Keratinocyte (primary cell): ENCODE measurements around the gene BRINP1. TPM values are rescaled to one million over a fixed set of nuclear protein-coding genes. Genes with fewer than 3 reads are reported as not detected.

ENCODE experiments used
- DNase-seq: peaks from one replicate; pipeline ENCODE4 v3.0.0-alpha.2; 2011; ENCODE audit warnings: low read depth, missing footprints, low spot score
- FAIRE-seq: peaks from 2 replicates; lab custom pipeline; 2011; peaks lifted over from hg19 to GRCh38; lab: Jason Lieb, UNC
- H2AFZ ChIP-seq: 2 replicates; pipeline ENCODE4 v1.6.0; 2012; ENCODE audit warnings: low read length, control low read depth, inconsistent platforms; ENCODE audit not compliant: control insufficient read depth
- H3K27ac ChIP-seq: 2 replicates; pipeline ENCODE4 v1.5.1; 2011; ENCODE audit warnings: low read length; ENCODE audit not compliant: control insufficient read depth, insufficient read depth
- H3K27me3 ChIP-seq: 3 replicates; pipeline ENCODE4 v1.6.0; 2011; ENCODE audit warnings: low read length; ENCODE audit not compliant: control insufficient read depth, insufficient read depth; ENCODE audit errors: extremely low read depth
- H3K36me3 ChIP-seq, 2 experiments: 2 replicates in 1 of 2; 3 replicates in 1 of 2; pipeline ENCODE4 v1.5.1; 2011; ENCODE audit warnings: low read length in 2 of 2, mild to moderate bottlenecking in 1 of 2; ENCODE audit not compliant: control insufficient read depth in 2 of 2, insufficient read depth in 2 of 2; ENCODE audit errors: extremely low read depth in 1 of 2
- H3K4me1 ChIP-seq: 3 replicates; pipeline ENCODE4 v1.5.1; 2011; ENCODE audit warnings: low read length; ENCODE audit not compliant: control insufficient read depth, insufficient read depth; ENCODE audit errors: extremely low read depth
- H3K4me2 ChIP-seq: 3 replicates; pipeline ENCODE4 v1.6.0; 2011; ENCODE audit warnings: low read depth, low read length; ENCODE audit not compliant: control insufficient read depth, insufficient read depth; ENCODE audit errors: extremely low read depth
- H3K4me3 ChIP-seq, 3 experiments: fragments of 200-600 bp in 1 of 3; sonication (generic) in 1 of 3; 2 replicates in 2 of 3; 3 replicates in 1 of 3; pipeline ENCODE4 v1.5.1; 2011 to 2016; ENCODE audit warnings: low read length in 3 of 3, mild to moderate bottlenecking in 3 of 3, control low read depth in 2 of 3, inconsistent platforms in 1 of 3, low read depth in 1 of 3, mixed read lengths in 1 of 3, mixed run types in 1 of 3, moderate library complexity in 1 of 3; ENCODE audit not compliant: control insufficient read depth in 2 of 3, insufficient read depth in 2 of 3; ENCODE audit errors: extremely low read depth in 1 of 3
- H3K79me2 ChIP-seq: 2 replicates; pipeline ENCODE4 v1.6.0; 2012; ENCODE audit warnings: low read length; ENCODE audit not compliant: control insufficient read depth, insufficient read depth
- H3K9ac ChIP-seq: 3 replicates; pipeline ENCODE4 v1.6.0; 2011; ENCODE audit warnings: low read length; ENCODE audit not compliant: control insufficient read depth, insufficient read depth; ENCODE audit errors: extremely low read depth
- H3K9me1 ChIP-seq: 3 replicates; pipeline ENCODE4 v1.6.0; 2011; ENCODE audit warnings: low read length; ENCODE audit not compliant: control insufficient read depth, insufficient read depth; ENCODE audit errors: extremely low read depth
- H3K9me3 ChIP-seq: 2 replicates; pipeline ENCODE4 v1.5.1; 2012; ENCODE audit warnings: low read depth, low read length; ENCODE audit not compliant: control insufficient read depth
- H4K20me1 ChIP-seq: 3 replicates; pipeline ENCODE4 v1.6.0; 2011; ENCODE audit warnings: low read length; ENCODE audit not compliant: control insufficient read depth, insufficient read depth; ENCODE audit errors: extremely low read depth
- EZH2 ChIP-seq: IDR thresholded peaks from one replicate; pipeline ENCODE4 v1.6.1; 2012; ENCODE audit warnings: inconsistent platforms, mild to moderate bottlenecking, low read length, moderate library complexity
- dilution Hi-C: fragments of 300-500 bp; cut with MboI; formaldehyde crosslinking; loops from one replicate; pipeline ENCODE4 v1.7.0; 2020; ENCODE audit warnings: low sequenced_read_pairs; ENCODE audit not compliant: extremely low pct_ligation_motif_present
- polyA minus RNA-seq, 3 experiments: library from RNA; depleted of rRNA, polyadenylated mRNA; stranded (reverse); fragments of >200 nt; gene quantifications; 1 replicate in 1 of 3; 2 replicates in 1 of 3; 3 replicates in 1 of 3; pipeline ENCODE4 v1.2.3, GENCODE V29; 2011
- polyA plus RNA-seq, 5 experiments: library from polyadenylated mRNA; depleted of rRNA in 3 of 5; stranded (reverse) in 3 of 5; stranded (forward) in 1 of 5; unstranded in 1 of 5; fragments of >200 nt; gene quantifications; 1 replicate in 1 of 5; 2 replicates in 3 of 5; 3 replicates in 1 of 5; pipeline versions ENCODE4 v1.2.1 to v1.2.3, GENCODE V29; 2011 to 2012; ENCODE audit warnings: missing spikeins in 2 of 5, low read depth in 1 of 5, low replicate concordance in 1 of 5
- TF ChIP-seq, protein P1 (sequence below), 3 experiments: IDR thresholded peaks in 1 of 3; conservative IDR thresholded peaks in 1 of 3; optimal IDR thresholded peaks in 1 of 3; 2 replicates in 2 of 3; 3 replicates in 1 of 3; pipeline versions ENCODE3 to v1.5.1; 2011; ENCODE audit warnings: low read length in 3 of 3, mild to moderate bottlenecking in 3 of 3, moderate library complexity in 2 of 3, control low read depth in 1 of 3, inconsistent platforms in 1 of 3; ENCODE audit not compliant: insufficient read depth in 2 of 3; ENCODE audit errors: extremely low read depth in 1 of 3

The BRINP1 gene, protein sequence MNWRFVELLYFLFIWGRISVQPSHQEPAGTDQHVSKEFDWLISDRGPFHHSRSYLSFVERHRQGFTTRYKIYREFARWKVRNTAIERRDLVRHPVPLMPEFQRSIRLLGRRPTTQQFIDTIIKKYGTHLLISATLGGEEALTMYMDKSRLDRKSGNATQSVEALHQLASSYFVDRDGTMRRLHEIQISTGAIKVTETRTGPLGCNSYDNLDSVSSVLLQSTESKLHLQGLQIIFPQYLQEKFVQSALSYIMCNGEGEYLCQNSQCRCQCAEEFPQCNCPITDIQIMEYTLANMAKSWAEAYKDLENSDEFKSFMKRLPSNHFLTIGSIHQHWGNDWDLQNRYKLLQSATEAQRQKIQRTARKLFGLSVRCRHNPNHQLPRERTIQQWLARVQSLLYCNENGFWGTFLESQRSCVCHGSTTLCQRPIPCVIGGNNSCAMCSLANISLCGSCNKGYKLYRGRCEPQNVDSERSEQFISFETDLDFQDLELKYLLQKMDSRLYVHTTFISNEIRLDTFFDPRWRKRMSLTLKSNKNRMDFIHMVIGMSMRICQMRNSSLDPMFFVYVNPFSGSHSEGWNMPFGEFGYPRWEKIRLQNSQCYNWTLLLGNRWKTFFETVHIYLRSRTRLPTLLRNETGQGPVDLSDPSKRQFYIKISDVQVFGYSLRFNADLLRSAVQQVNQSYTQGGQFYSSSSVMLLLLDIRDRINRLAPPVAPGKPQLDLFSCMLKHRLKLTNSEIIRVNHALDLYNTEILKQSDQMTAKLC
- polyA plus RNA-seq, result 0.52 to 2.5 TPM (median 0.63 TPM) in 3 replicates
- polyA plus RNA-seq (2011; ENCODE audit: low read depth), result not detected
- 1.6 and 2.2 TPM in 2 replicates for polyA plus RNA-seq (2011; cell fraction: cytosol; rRNA removed)
- 3.4 and 5.5 TPM in 2 replicates for polyA plus RNA-seq (2011; cell fraction: nucleus; rRNA removed)
- 0.17 and 0.33 TPM in 2 replicates for polyA plus RNA-seq (2012; ENCODE audit: low replicate concordance)
- polyA minus RNA-seq, result 0.92 to 3.9 TPM (median 1.8 TPM) in 3 replicates
- polyA minus RNA-seq (2011; cell fraction: cytosol; rRNA and poly(A)+ RNA removed), result 2.7 TPM
- 3.8 and 8.1 TPM in 2 replicates for polyA minus RNA-seq (2011; cell fraction: nucleus; rRNA and poly(A)+ RNA removed)

DNA sequence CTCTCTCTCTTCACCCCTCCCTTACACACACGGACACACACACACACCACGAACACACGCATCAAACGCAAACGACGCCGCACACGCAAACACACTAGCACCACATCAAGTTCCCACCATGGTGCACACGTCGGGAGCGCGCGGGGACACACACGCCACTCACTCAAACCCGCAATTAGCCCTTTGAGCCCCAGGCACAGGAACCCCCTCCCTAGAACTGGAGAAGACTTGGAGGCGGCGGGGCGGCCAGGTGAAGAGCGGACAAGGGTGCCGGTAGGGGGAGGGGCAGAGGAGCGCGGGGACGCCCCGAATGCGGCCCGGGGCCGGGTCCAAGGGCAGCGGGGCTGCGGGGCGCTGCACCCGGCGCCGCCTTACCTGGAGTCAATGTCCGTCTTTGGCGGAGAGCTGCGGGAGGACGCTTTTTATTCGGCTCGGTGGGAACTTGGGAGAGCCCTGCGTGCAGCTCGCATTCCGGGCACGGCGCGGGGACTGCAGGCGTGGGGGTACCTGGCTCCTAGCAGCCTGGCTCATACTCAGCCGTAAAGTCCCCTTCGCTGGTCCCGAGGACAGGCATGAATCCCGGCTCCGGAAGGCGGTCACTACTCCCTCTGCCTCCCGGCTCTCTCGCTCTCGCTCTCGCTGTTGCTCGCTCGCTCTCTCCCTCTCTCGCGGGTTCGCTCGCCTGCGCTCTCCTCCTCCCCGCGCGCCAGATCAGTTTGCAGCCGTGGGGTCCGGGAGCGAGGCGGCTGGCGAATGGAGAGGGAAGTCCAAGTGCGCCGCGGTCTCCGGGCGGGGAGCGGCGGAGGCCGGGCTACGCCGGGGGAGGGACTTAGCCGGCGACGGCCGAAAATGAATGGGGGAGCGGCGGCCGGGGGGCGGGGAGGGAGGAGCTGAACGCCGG lies at the start of gene BRINP1:
BRINP1 (minus strand) TSS at position 755 of the 901 bp plus-strand sequence. CDS start 56,080 bp downstream, outside the sequence.
- H3K27ac ChIP-seq, result no peak within 1 kb of the TSS
- TF ChIP-seq, protein P1, sequence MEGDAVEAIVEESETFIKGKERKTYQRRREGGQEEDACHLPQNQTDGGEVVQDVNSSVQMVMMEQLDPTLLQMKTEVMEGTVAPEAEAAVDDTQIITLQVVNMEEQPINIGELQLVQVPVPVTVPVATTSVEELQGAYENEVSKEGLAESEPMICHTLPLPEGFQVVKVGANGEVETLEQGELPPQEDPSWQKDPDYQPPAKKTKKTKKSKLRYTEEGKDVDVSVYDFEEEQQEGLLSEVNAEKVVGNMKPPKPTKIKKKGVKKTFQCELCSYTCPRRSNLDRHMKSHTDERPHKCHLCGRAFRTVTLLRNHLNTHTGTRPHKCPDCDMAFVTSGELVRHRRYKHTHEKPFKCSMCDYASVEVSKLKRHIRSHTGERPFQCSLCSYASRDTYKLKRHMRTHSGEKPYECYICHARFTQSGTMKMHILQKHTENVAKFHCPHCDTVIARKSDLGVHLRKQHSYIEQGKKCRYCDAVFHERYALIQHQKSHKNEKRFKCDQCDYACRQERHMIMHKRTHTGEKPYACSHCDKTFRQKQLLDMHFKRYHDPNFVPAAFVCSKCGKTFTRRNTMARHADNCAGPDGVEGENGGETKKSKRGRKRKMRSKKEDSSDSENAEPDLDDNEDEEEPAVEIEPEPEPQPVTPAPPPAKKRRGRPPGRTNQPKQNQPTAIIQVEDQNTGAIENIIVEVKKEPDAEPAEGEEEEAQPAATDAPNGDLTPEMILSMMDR (optimal IDR thresholded peaks at IDR 0.05 in 1 of 3, IDR thresholded peaks at IDR 0.05 in 1 of 3, conservative IDR thresholded peaks at IDR 0.05 in 1 of 3; ENCODE audit: extremely low read depth in 1 of 3, insufficient read depth in 2 of 3, low read length in 3 of 3), result no peak
- TF ChIP-seq EZH2, result no peak
- peaks cover 39% of the 10 kb centered on the region for H3K27me3 ChIP-seq
- no peaks in the 10 kb centered on the region for H3K9me3 ChIP-seq
- H2AFZ ChIP-seq, result peak within 1 kb of the TSS; percentile 33
- H3K9ac ChIP-seq, result no peak within 1 kb of the TSS
- H3K79me2 ChIP-seq, result no peaks in the 10 kb centered on the region
- dilution Hi-C loops, result no loop called here
- no peaks in the 10 kb centered on the region for H3K36me3 ChIP-seq
- FAIRE-seq, result no peak
- peak within 1 kb of the TSS; percentile 32 to 45 (median 43) for H3K4me3 ChIP-seq
- DNase-seq, result no peak
- peak within 1 kb of the TSS; percentile 69 for H3K4me2 ChIP-seq
- H4K20me1 ChIP-seq, result no peaks in the 10 kb centered on the region
- no peaks in the 10 kb centered on the region for H3K4me1 ChIP-seq
- no peaks in the 10 kb centered on the region for H3K9me1 ChIP-seq

- no peaks in the 10 kb centered on the region for H3K27me3 ChIP-seq
- no peaks in the 10 kb centered on the region for H3K4me1 ChIP-seq
- FAIRE-seq, result no peak
- dilution Hi-C loops, result no loop called here
- H3K27ac ChIP-seq, result no peak overlapping the region
- no peaks in the 10 kb centered on the region for H3K36me3 ChIP-seq
- no peaks in the 10 kb centered on the region for H4K20me1 ChIP-seq
- H3K9ac ChIP-seq, result no peak overlapping the region
- H3K9me3 ChIP-seq, result no peaks in the 10 kb centered on the region
- DNase-seq, result no peak
- no peak overlapping the region for H2AFZ ChIP-seq
- no peak for TF ChIP-seq EZH2
- TF ChIP-seq, protein P1 (optimal IDR thresholded peaks at IDR 0.05 in 1 of 3, IDR thresholded peaks at IDR 0.05 in 1 of 3, conservative IDR thresholded peaks at IDR 0.05 in 1 of 3; ENCODE audit: extremely low read depth in 1 of 3, insufficient read depth in 2 of 3, low read length in 3 of 3), result no peak
- H3K79me2 ChIP-seq, result no peaks in the 10 kb centered on the region
- no peak overlapping the region for H3K4me2 ChIP-seq
- no peaks in the 10 kb centered on the region for H3K9me1 ChIP-seq
- no peak overlapping the region for H3K4me3 ChIP-seq
These were observed 49.5 kb upstream of the BRINP1 start for GRCh38 chr9:119418721-119419120.
